GM12864 (cell line): ENCODE measurements around the gene GBGT1.
A peak's percentile ranks its signal among the peaks of the same experiment; 100 is the strongest.

Experiments used
- DNase-seq: peaks from one replicate; pipeline ENCODE4 v3.0.0-alpha.2; 2011; ENCODE audit warnings: low read depth
- H3K4me3 ChIP-seq: 2 replicates; pipeline ENCODE4 v1.5.1; 2011; ENCODE audit warnings: mild to moderate bottlenecking, low read depth, low read length, control low read depth
- CTCF ChIP-seq: IDR thresholded peaks from 2 replicates; pipeline ENCODE4 v1.5.1; 2011; ENCODE audit warnings: low read depth, mild to moderate bottlenecking, moderate library complexity, low read length, control low read depth, inconsistent platforms; ENCODE audit errors: missing control alignments

The GBGT1 gene

GRCh38 chr9:133122935-133123611 is 40.6 kb downstream of the GBGT1 start:
- TF ChIP-seq CTCF = no peak
- H3K4me3 ChIP-seq = no peak overlapping the region
- DNase-seq = no peak

- TF ChIP-seq CTCF = no peak
- H3K4me3 ChIP-seq = no peak overlapping the region
- no peak for DNase-seq
These were observed 41.1 kb downstream of the GBGT1 start for GRCh38 chr9:133122605-133122934.

- H3K4me3 ChIP-seq = no peak overlapping the region
- DNase-seq = no peak
These were observed 41.7 kb downstream of the GBGT1 start for GRCh38 chr9:133121915-133122550.

GRCh38 chr9:133121198-133121914 is 42.4 kb downstream of the GBGT1 start, which contains the start of gene RALGDS:
TSS of gene RALGDS (minus strand) at chr9:133121240. CDS start at chr9:133121154, 86 bp downstream.
- no peak for TF ChIP-seq CTCF
- peak within 1 kb of the TSS; percentile 59 for H3K4me3 ChIP-seq
- no peak for DNase-seq

More at GRCh38 chr9:133121915-133122550, 41.7 kb downstream of the GBGT1 start:
- no peak for TF ChIP-seq CTCF

- TF ChIP-seq CTCF = no peak
- no peak for DNase-seq
- peak overlapping the region; percentile 59 for H3K4me3 ChIP-seq
These were observed 43.1 kb downstream of the GBGT1 start for GRCh38 chr9:133120501-133121197.

GRCh38 chr9:133119846-133120500 is 43.7 kb downstream of the GBGT1 start:
- H3K4me3 ChIP-seq = peak overlapping the region; percentile 59
- TF ChIP-seq CTCF = no peak
- DNase-seq = no peak
